Fibroblast of skin of right biceps (primary cell): Measurements from ENCODE around the gene GNG3.
"Not testable (repeated sequence)": the region's sequence is repeated elsewhere in the genome, so short reads cannot be mapped to it uniquely, and the experiment has no call there.

Experiments used
- DNase-seq: peaks from one replicate; pipeline ENCODE4 v3.0.0-alpha.2; 2013

GNG3 gene

DNA sequence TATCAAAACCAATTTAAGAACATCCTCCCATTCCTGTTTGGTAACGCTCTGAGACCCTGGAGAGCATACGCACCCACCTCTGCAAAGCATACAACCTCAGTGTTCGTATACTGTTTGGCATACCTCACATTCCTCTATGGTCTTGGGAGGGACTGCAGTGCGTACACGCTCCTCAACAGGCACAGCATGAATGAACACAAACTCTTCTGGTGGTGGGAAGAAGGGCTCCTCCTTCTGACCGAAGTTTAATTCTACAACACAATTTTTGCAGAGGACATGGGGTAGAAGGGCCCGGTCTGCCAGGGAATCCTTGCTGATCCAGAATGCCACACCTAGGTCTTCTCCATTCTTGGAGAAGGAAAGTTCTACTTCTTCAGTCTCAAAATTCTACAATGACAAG is 14.5 kb downstream of the GNG3 start:
- DNase-seq, result peak; percentile 53

DNA sequence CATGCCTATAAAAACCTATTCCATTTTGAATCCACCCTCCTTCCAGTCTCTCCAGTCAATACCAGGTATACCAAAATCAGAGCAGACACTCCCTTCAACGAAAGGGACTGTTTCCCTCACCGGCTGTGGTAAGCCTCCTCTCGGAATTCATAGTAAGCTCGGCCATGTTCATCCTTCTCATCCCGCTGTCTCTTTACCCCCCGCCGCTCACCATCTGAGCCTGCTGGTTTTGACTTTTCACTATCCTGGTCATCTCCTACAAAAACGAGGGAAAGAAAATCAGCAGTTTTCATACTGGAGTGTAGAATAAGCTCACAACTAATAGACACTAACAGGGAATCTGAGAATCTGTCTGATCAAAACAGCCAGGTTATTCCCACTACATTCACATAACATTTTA is 16.7 kb downstream of the GNG3 start:
- DNase-seq, result no peak

DNA sequence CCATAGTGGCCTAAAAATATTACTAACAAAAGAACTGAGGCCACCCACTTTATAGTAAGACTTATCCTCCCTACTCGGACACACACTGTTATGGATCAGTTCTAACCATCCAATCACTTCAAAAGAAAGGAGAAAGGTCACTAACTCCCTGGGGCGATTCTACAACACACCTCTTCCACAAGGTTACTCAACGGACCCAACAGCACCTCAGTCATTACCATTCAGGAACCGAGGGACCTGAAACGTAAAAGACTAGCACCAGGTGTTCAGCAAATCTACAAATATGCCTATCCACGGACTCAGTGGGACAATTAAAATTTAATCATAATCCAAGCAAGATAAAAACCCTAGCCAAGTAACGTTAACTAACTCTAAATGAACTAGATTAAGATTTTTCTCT is 18.2 kb downstream of the GNG3 start:
- DNase-seq, result no peak

DNA sequence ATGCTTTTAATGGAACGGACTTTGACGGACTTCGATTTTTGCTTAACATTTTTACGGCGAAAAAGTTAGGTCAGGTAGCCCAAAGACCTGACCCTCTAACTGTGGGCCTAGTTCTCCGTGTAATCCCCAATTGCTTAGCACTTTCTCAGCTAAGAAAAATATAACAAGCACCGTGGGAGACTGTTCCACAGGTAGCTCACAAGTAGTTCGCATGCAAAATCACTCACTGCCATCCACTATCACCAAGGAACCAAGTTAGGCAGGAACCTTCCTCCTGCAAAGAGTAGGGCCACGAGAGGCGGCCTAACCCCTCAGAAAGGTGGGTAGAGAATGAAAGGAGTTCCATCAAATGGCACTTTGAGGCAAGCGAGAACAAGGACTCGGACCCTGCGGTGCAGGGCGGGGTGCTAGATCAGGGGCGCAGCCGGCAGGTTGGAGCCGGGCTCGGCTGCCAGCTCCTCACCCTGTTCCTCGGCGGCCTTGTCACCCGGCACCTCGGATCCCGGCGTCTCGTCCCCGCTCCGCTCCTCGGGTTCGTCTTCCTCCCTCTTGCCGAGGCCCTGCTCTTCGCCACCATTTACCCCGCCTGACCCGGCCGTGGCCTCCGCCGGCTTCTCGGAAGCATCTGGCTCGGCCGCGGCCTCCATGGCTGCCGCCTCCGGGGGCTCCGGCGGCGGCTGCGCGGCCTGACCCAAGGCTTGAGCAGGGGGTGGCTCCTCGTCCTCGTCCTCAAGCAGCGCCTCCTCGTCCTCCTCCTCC is 18.9 kb downstream of the GNG3 start:
- DNase-seq, result no peak

DNA sequence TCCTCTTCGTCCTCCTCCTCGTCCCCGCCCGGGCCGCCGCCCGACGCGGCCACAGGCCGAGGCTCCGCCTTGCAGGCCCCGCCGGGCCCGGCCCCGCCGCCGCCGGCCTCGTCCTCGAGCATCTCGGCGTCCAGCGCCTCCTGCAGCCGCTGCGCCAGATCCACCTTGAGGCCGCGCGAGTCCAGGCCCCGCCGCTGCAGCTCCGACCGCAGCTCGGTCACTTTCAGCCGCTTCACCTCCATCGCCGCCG is 19.4 kb downstream of the GNG3 start:
- no peak for DNase-seq

DNA sequence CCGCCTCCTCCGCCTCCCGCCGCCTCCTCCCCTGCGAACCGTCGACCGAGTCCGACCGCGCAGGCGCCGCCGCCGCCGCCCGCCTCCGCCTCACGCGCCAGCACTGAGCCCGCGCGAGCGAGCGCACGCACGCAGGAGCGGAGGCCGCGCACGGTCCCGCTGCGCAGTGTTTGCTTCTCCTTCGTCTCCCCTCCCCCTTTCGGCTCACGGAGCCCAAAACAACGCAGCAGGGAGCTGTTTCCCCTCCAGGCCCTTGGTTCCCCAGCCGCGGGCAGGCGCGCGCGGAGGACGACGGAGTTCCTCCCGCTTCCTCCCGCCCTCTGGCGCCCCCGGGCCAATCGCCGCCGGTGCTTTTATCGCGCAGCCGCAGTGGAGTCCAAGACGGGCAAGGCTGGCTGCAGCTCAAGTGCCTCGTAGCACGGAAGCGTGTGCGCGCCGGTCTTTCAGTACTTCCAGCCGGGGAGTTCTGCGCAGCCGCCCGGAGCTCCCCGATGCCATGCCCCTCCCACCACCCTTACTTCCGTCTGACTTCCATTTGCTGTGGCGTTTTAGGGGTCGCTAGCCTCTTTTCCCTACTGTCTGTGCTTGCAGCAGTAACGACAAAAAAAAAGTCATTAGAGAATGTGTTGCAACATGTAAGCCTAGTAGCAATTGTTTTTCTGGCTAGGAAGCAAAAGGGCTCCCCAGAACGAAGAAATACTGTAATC is 19.8 kb downstream of the GNG3 start, which contains the start of gene HNRNPUL2:
Gene HNRNPUL2, minus strand, starts transcription at position 293 of the 707 bp plus-strand sequence. CDS start 301 bp downstream, outside the sequence.
- DNase-seq, result peak; percentile 100

DNA sequence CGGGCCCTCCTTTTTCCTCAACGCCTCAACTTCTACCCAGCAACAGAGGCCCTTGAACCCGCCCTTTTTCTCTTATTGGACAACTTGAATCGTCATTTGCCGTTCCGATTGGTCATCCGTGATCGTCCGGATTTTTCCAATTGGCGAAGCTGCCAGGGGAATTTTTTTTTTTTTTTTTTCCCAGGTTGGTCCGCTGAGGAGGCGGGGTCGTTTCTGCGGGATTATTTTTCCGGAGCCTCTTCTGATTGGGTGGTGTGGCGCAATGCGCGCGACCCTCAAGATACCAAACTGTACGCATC is 20.3 kb downstream of the GNG3 start:
- DNase-seq, result peak; percentile 99

DNA sequence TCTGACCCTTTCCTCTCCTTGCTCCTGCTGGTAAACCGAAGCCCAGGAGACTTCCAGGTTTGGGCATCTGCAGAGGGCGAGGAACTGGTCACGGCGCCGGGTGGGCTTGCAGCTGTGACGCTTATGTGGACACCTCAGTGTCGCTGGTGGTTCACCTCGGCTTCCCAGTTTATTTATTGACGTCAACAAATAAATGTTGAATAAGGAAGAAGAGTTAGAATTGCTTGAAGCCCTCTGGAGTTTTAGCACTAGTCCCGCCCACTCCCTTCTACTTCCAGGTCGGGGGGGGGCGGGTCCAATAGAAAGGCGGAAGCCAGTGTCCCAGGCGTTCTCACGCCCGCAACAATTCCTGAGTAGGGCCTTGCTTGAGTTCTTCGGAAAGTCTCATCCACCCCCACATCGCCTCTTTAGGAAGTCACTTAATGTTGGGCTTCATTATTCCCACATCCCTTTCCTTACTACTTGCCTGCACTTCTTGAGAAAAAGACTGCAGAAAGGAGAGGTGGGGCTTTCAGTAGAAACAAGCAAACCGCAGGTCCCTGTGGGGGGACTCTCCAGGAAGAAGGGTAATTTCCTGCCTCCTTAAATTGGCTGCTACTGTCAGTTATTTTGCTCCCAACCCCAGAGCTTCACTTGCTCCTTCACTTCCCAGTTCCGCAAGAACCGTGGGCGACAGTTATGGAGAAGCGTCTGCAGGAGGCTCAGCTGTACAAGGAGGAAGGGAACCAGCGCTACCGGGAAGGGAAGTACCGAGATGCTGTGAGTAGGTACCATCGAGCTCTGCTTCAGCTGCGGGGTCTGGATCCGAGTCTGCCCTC is 20.9 kb downstream of the GNG3 start, which contains the start of gene TTC9C:
Gene TTC9C, plus strand, starts transcription at position 316 of the 818 bp plus-strand sequence. Its CDS starts 363 bp downstream, at position 679.
- DNase-seq, result peak; percentile 92

DNA sequence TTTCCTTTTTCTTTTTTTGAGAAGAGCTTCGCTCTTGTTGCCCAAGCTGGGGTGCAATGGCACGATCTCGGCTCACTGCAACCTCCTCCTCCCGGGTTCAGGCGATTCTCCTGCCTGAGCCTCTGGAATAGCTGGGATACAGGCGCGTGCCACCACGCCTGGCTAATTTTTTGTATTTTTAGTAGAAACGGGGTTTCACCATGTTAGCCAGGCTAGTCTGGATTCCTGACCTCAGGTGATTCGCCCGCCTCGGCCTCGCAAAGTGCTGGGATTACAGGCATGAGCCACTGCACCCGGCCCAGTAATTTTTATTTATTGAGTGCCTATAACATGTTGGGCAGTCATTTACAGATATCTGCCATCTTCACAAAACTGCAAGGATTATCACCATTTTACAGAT is 22.6 kb downstream of the GNG3 start:
- DNase-seq, result not testable (repeated sequence)

DNA sequence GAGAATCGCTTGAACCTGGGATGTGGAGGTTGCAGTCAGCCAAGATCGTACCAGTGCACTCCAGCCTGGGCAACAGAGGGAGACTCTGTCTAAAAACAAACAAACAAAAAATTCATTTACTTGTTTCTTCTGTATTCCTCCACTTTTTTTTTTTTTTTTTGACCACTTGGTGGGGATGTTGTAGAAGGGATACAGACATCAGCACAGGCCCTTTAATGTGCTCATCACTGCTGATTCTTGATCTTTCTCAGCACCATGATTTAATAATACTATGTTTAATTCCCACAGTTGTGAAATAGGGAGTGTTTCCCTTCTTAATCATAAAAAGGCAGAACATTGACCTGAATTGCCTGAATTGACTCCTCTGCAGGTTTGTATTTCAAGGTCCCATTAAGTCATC is 25.4 kb downstream of the GNG3 start:
- DNase-seq, result peak; percentile 21

DNA sequence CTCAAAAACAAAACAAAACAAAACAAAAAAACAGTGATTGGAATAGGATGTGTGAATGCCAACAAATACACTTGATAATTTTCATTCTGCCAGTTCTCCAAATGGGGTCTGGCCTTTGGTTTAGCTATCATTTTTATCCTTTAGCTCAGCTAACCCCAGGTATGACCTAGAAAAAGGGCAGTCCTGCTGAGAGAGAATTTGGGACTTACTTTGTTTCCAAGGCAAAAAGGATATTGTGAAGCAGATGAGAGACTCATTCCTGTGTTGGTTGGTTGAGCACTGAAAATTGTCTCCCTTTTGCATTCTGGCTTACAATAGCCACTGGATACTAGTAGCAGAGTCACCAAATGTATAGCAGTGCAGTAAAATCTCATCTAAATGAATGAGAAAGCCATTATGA is 29.7 kb downstream of the GNG3 start:
- DNase-seq, result no peak

DNA sequence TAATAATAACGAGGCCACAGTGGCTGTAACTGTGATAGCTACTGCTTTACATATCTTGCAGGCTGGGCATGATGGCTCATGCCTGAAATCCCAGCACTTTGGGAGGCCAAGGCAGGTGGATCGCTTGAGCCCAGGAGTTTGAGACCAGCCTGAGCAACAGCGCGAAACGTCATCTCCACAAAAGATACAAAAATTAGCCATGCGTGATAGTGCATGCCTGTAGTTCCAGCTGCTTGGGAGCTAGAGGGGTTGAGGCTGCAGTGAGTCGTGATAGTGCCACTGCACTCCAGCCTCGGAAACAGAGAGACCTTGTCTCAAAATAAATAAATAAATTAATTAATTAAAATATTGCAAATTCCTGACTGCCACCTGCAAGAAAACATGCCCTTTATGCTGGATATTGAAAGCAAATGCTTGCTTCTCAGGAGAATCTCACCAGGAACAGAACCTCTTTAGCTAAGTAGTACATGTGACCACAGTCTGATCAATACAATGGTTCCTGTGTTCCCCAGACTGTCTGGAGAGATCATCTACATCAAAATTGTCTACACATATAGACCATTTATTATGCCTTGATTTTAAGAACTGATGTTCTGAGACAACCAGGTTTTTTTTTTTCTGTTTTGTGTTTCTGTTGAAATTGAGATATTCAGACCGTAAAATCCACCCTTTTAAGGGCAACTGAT is 40.1 kb downstream of the GNG3 start:
- DNase-seq, result no peak

DNA sequence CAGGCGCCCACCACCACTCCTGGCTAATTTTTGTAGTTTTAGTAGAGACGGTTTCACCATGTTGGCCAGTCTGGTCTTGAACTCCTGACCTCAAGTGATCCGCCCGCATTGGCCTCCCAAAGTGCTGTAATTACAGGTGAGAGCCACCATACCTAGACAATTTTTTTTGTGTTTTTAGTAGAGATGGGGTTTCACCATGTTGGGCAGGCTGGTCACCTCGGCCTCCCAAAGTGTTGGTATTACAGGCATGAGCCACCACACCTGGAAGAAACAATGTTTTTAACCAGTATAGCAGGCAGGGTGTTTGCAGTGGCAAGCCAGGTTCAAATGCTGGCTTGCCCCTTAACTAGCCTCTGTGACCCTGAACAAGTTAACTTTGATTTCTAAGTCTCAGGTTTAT is 42.5 kb downstream of the GNG3 start:
- not testable (repeated sequence) for DNase-seq

DNA sequence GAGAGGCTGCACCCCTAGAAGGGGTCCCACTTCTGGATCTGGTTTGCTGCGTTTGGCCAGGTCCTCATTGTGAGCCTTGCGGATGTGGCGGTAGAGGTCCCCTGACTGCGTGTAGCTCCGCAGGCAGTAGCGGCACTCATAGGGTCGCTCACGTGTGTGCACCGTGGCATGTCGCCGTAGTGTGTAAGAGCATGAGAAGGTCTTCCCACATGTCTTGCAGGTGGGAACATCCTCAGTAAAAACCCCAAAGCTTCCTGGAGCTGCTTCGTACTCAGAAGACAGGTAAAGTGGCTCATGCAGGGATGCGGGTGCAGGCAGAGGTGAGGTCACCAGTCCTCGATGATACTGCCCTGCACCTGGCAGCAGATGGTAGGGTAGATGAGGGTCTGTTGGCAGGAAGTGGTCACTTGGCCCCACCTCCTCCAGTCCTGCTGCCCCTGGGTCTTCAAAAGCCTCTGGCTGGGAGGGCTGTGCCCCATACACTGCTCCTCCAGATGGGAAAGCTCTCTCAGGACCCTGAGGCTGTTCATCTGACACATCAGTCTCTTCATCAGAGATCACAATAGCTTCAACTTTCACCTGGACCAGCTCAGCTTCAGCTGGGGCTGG is 44.8 kb downstream of the GNG3 start:
- DNase-seq, result no peak

DNA sequence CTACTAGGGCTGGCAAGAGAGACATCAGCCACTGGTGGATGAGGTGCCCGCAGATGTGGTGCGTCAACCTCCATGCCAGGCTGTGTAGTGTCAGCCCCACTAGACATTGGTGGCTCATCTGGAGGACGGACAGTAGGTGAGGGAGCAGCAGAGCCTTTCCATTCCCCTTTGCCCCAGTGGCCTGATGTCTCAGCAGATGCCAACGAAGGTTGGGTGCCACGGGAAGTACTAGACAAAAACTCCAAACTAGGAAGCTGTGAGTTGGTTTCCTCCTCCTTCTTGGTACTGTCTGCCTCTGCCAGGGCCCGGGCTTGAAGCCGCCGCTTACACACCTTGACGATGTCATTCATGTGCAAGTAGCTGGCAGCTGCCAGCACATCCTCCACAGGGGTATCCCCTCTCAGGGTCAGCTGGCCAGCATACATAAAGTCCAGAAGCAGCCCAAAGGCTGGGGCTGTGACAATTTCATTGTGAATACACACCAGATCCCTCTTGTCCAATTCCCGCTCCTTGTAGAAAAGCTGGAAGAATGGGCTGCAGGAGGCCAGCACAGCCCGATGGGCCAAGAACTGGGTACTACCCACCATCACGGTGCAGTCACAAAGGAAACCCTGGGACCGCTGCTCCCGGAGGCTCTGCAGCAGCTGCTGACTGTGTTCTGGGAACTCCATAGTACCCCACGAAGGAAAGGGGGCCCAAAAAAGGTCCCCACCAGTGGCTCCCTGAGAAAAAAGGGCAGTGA is 45.7 kb downstream of the GNG3 start:
- DNase-seq, result no peak

DNA sequence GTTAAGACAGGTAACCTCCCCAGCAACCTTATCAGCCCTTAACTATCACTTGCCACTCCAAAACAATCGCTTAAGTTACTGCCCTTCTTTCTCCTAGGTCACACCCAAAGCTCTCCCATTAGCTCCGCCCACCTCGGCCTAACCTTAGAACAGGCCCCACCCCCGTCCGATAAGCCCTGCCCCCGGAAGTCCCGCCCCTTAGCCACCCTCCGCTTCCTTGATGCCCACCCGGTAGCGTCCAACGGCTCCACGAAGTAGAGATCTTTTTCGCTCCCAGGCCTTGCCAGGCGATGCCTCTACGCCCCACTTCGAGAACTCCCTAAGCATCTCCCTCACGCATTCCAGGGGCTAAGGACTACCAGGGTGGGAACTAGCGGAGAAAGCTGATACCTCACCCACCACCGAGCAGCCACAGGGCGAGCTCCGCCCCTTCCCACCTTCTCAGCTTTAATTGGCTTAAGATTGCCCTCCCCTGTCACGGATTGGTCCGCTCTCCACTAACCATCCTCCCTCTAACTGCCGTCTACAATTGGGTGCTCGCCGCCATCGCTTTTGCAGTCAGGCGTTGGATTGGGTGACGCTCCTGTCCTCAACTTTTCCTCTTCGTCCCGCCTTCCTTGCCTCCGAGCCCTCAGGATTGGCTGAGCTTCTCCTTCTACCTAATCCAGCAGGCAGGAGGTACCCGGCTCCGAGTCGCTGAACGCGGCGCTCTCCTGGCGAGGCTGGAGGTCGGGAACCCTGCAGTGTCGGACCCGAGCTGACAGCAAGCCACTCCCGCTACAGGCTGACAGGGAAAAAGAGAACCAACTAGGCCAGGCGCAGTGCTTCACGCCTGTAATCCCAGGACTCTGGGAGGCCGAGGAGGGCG is 46.5 kb downstream of the GNG3 start, which contains the start of gene ZBTB3:
Gene ZBTB3, minus strand, starts transcription at position 425 of the 868 bp plus-strand sequence. CDS start 496 bp downstream, outside the sequence.
- DNase-seq, result peak; percentile 99

DNA sequence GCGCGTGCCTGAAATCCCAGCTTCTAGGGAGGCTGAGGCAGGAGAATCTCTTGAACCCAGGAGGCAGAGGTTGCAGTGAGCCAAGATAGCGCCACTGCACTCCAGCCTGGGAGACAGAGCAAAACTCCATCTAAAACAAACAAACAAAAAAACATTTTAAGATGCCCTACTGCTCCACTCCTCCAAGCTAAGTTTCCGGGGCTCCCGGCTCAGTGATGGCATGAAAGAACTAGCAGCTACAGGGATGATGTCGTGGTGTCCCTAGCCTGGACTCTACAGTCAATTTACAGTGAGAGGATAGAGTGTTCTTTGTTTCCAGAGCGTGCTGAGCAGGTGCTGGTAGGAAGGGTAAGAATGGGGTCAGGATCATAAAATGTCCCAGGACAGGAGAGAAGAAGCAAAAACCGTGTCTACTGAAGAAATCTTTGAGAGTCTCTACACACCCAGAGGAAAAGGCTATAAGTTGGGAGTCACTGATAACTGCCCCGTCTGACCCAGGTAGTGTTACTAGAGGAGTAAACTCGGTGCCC is 47.7 kb downstream of the GNG3 start:
- no peak for DNase-seq

DNA sequence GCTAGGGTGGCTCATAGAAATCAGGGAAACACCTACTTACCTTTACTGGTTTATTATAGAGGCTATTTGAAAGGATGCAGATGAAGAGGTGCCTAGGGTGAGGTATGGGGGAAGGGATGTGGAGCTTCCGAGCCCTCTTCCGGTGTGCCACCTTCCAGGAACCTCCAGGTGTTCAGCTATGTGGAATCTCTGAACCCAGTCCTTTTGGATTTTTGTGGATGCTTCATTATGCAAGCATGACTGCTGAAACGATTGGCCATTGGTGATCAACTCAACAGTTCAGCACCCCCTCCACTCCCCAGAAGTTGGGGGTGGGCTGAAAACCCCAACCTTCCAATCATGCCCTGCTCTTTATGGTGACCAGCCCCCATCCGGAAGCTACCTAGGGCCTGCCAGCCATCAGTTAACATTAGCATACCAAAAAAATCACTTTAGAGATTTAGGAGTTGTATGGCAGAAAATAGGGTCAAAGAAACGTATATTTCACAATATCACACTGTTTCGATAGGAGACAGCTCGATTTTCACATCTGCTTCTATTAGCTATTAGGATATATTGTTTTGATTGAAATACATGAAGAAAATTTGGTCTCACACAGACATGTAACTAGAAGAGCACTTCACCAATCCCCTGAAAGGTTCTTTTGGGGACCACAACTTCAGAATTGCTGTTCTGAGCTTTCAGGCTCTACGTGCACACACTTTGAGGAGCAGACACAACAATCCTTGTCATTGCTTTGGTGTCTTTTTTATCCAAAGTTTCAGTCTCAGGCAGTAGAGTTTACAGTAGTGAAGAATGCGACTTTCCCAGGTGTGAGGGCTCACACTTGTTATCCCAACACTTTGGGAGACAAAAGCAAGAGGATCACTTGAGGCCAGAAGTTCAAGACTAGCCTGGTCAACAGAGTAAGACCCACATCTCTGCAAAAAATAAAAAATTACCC is 50.6 kb downstream of the GNG3 start:
- no peak for DNase-seq
